ENCODE results near the gene MINDY4. TPM values are rescaled to one million over a fixed set of nuclear protein-coding genes. Genes with fewer than 3 reads are reported as not detected.
A peak's percentile ranks its signal among the peaks of the same experiment; 100 is the strongest.
"Not testable (repeated sequence)": the region's sequence is repeated elsewhere in the genome, so short reads cannot be mapped to it uniquely, and the experiment has no call there.

The MINDY4 gene
- total and polyA plus RNA-seq, 4 donors: 0.93 to 6.1 (median 1.9) TPM

DNA sequence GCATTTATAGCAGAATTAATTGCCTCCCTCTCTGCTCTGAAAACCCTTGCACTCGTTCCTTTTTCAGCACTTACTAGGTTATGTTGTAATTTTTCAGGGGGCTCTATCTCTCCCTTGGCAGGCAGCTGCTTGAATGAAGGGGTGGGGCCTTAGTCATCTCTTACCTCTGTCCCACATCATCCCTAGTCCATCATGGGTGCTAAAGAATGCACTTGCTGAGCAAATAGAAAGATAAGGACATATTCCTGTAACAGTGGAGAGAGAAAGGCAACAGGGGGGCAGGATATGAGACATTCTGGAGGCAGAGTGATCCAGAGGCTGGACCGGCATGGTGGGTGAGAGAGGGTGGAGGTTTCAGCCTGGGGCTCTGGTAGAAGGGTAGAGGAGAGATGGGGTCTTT, 60.0 kb downstream of the MINDY4 start (continued):
- TF ChIP-seq, protein P1, sequence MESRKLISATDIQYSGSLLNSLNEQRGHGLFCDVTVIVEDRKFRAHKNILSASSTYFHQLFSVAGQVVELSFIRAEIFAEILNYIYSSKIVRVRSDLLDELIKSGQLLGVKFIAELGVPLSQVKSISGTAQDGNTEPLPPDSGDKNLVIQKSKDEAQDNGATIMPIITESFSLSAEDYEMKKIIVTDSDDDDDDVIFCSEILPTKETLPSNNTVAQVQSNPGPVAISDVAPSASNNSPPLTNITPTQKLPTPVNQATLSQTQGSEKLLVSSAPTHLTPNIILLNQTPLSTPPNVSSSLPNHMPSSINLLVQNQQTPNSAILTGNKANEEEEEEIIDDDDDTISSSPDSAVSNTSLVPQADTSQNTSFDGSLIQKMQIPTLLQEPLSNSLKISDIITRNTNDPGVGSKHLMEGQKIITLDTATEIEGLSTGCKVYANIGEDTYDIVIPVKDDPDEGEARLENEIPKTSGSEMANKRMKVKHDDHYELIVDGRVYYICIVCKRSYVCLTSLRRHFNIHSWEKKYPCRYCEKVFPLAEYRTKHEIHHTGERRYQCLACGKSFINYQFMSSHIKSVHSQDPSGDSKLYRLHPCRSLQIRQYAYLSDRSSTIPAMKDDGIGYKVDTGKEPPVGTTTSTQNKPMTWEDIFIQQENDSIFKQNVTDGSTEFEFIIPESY (IDR thresholded peaks at IDR 0.05): no peak
- no peak for TF ChIP-seq GABPA (IDR thresholded peaks at IDR 0.05 in 1 of 2, conservative IDR thresholded peaks at IDR 0.05 in 1 of 2)

DNA sequence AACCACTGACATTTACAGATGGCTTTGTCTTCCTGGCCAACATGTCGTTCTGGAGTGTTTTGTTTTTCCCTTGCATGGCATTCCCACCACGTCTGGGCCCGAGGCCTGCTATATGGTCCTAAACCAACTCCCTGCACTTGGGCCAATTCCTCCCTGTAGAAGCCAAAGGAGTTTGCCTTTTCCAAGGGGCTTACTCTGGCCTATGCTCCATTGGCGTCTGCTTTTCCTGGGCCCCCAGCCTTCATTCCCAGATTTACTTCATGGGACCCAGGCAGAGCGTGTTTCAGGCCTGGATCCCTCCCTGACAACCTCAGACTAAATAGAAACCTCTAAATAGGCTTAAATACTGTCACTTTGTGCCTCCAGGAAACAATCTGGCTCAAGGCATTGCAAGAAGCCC, 60.7 kb downstream of the MINDY4 start:
- DNase-seq (ENCODE audit: low spot score): peak; percentile 14
- no peaks in the 10 kb centered on the region for H3K9me3 ChIP-seq (ENCODE audit: control insufficient read depth in 4 of 4, low read length in 3 of 4)
- H3K27ac ChIP-seq (ENCODE audit: low read depth in 1 of 2, low read length in 2 of 2): no peak overlapping the region
- H3K27me3 ChIP-seq (ENCODE audit: control insufficient read depth in 4 of 4, insufficient read depth in 4 of 4, low read length in 3 of 4): no peaks in the 10 kb centered on the region
- TF ChIP-seq NR2F2 (IDR thresholded peaks at IDR 0.05): no peak
- TF ChIP-seq, protein P2, sequence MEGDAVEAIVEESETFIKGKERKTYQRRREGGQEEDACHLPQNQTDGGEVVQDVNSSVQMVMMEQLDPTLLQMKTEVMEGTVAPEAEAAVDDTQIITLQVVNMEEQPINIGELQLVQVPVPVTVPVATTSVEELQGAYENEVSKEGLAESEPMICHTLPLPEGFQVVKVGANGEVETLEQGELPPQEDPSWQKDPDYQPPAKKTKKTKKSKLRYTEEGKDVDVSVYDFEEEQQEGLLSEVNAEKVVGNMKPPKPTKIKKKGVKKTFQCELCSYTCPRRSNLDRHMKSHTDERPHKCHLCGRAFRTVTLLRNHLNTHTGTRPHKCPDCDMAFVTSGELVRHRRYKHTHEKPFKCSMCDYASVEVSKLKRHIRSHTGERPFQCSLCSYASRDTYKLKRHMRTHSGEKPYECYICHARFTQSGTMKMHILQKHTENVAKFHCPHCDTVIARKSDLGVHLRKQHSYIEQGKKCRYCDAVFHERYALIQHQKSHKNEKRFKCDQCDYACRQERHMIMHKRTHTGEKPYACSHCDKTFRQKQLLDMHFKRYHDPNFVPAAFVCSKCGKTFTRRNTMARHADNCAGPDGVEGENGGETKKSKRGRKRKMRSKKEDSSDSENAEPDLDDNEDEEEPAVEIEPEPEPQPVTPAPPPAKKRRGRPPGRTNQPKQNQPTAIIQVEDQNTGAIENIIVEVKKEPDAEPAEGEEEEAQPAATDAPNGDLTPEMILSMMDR (IDR thresholded peaks at IDR 0.05; ENCODE audit: low read depth, low read length, missing input control): no peak
- no peak for TF ChIP-seq FOXA2 (IDR thresholded peaks at IDR 0.05)
- no peak for TF ChIP-seq RXRA (IDR thresholded peaks at IDR 0.05)
- no peak for TF ChIP-seq TAF1 (conservative IDR thresholded peaks at IDR 0.05)
- no peak for TF ChIP-seq SP1 (IDR thresholded peaks at IDR 0.05)
- TF ChIP-seq, protein P3, sequence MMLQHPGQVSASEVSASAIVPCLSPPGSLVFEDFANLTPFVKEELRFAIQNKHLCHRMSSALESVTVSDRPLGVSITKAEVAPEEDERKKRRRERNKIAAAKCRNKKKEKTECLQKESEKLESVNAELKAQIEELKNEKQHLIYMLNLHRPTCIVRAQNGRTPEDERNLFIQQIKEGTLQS (IDR thresholded peaks at IDR 0.05): no peak
- no peak for TF ChIP-seq YY1 (IDR thresholded peaks at IDR 0.05)
- TF ChIP-seq GABPA (IDR thresholded peaks at IDR 0.05 in 1 of 2, conservative IDR thresholded peaks at IDR 0.05 in 1 of 2): no peak
- no peak for TF ChIP-seq RAD21 (IDR thresholded peaks at IDR 0.05)
- H3K9ac ChIP-seq (ENCODE audit: low read depth in 1 of 2, low read length in 2 of 2): no peak overlapping the region
- no peaks in the 10 kb centered on the region for H3K4me1 ChIP-seq (ENCODE audit: control insufficient read depth in 4 of 4, insufficient read depth in 4 of 4, low read length in 3 of 4)
- 91% methylated on average over 5 of the region's 5 CpGs for whole genome bisulfite sequencing
- no peak overlapping the region for H3K4me3 ChIP-seq (ENCODE audit: low read depth in 1 of 3, low read length in 3 of 3)
- no peaks in the 10 kb centered on the region for H3K36me3 ChIP-seq (ENCODE audit: control insufficient read depth in 4 of 4, insufficient read depth in 3 of 4, low read depth in 1 of 4, low read length in 3 of 4)

DNA sequence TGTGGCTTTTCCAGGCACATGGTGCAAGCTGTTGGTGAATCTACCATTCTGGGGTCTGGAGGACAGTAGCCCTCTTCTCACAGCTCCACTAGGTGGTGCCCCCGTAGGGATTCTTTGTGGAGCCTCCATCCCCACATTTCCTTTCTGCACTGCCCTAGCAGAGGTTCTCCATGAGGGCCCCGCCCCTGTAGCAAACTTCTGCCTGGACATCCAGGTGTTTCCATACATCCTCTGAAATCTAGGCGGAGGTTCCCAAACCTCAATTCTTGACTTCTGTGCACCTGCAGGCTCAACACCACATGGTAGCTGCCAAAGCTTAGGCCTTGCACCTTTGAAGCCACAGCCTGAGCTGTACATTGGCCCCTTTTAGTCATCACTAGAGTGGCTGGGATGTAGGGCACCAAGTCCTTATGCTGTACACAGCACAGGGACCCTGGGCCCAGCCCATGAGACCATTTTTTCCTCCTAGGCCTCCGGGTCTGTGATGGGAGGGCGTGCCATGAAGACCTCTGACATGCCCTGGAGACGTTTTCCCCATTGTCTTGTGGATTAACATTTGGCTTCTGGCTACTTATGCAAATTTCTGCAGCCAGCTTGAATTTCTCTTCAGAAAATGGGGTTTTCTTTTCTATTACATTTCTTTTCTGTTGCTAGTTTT, 62.9 kb downstream of the MINDY4 start:
- not testable (repeated sequence) for H3K9ac ChIP-seq (ENCODE audit: low read depth in 1 of 2, low read length in 2 of 2); H3K27me3 ChIP-seq (ENCODE audit: control insufficient read depth in 4 of 4, insufficient read depth in 4 of 4, low read length in 3 of 4); H3K4me3 ChIP-seq (ENCODE audit: low read depth in 1 of 3, low read length in 3 of 3); H3K4me1 ChIP-seq (ENCODE audit: control insufficient read depth in 4 of 4, insufficient read depth in 4 of 4, low read length in 3 of 4); H3K36me3 ChIP-seq (ENCODE audit: control insufficient read depth in 4 of 4, insufficient read depth in 3 of 4, low read depth in 1 of 4, low read length in 3 of 4); H3K9me3 ChIP-seq (ENCODE audit: control insufficient read depth in 4 of 4, low read length in 3 of 4); H3K27ac ChIP-seq (ENCODE audit: low read depth in 1 of 2, low read length in 2 of 2)
- 89% methylated on average over 6 of the region's 6 CpGs for WGBS
- peak; percentile 2 for DNase-seq (ENCODE audit: low spot score)

DNA sequence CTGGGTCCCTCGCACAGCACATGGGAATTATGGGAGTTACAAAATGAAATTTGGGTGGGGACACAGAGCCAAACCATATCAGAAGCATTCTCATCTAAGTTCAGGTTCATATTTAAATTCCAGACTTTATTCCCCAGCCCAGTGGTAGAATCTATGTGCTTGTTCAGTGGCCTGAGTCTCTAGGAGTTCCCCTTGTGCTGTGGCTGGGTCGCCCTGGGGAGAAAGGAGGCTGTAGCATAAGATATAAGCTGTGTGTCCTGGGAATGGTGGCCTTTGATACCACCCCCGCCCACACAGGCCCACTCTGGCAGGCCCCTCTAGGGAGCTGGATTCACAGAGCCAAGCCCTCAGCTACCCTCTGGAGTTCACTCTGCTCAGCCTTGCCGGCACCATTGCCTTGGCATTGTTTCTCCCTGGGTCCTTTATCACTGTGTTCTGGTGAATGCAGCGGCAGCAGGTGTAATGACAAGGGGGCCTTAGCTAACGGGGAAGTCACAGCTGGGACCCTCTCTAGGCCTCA, 64.2 kb downstream of the MINDY4 start:
- Histone ChIP-seq H3K9ac (ENCODE audit: low read depth in 1 of 2, low read length in 2 of 2) (no peak overlapping the region), H3K27ac (ENCODE audit: low read depth in 1 of 2, low read length in 2 of 2) (no peak overlapping the region), H3K9me3 (ENCODE audit: control insufficient read depth in 4 of 4, low read length in 3 of 4) (no peaks in the 10 kb centered on the region), H3K4me3 (ENCODE audit: low read depth in 1 of 3, low read length in 3 of 3) (no peak overlapping the region), H3K36me3 (ENCODE audit: control insufficient read depth in 4 of 4, insufficient read depth in 3 of 4, low read depth in 1 of 4, low read length in 3 of 4) (no peaks in the 10 kb centered on the region), H3K4me1 (ENCODE audit: control insufficient read depth in 4 of 4, insufficient read depth in 4 of 4, low read length in 3 of 4) (no peaks in the 10 kb centered on the region), H3K27me3 (ENCODE audit: control insufficient read depth in 4 of 4, insufficient read depth in 4 of 4, low read length in 3 of 4) (no peaks in the 10 kb centered on the region)
- no peak for DNase-seq (ENCODE audit: low spot score)
- WGBS: 95% methylated on average over 6 of the region's 6 CpGs
- TF ChIP-seq EGR1 (IDR thresholded peaks at IDR 0.05; ENCODE audit: low read depth in 2 of 2) (no peak), TAF1 (conservative IDR thresholded peaks at IDR 0.05) (no peak), NR2F2 (IDR thresholded peaks at IDR 0.05) (no peak), JUND (IDR thresholded peaks at IDR 0.05) (no peak), HNF4A (conservative IDR thresholded peaks at IDR 0.05) (no peak), RAD21 (IDR thresholded peaks at IDR 0.05) (no peak), HNF4G (IDR thresholded peaks at IDR 0.05) (no peak), RXRA (IDR thresholded peaks at IDR 0.05) (no peak), GABPA (IDR thresholded peaks at IDR 0.05 in 1 of 2, conservative IDR thresholded peaks at IDR 0.05 in 1 of 2) (no peak)
- TF ChIP-seq, protein P2 (IDR thresholded peaks at IDR 0.05; ENCODE audit: low read depth, low read length, missing input control): no peak
- TF ChIP-seq, protein P1 (IDR thresholded peaks at IDR 0.05): no peak
- TF ChIP-seq, protein P4, sequence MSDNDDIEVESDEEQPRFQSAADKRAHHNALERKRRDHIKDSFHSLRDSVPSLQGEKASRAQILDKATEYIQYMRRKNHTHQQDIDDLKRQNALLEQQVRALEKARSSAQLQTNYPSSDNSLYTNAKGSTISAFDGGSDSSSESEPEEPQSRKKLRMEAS (IDR thresholded peaks at IDR 0.05): no peak
